Aorta (tissue), 5 donors: ENCODE data around the gene KCNK3. TPM values are rescaled to one million over a fixed set of nuclear protein-coding genes. Genes with fewer than 3 reads are reported as not detected.
"Not testable (repeated sequence)": the region's sequence is repeated elsewhere in the genome, so short reads cannot be mapped to it uniquely, and the experiment has no call there.

Source experiments
- ATAC-seq: fragments of 200-7000 bp; cut with Tn5 transposase; one replicate; pipeline ENCODE4 v1.9.1; 2022; ENCODE audit warnings: moderate library complexity; ENCODE audit not compliant: low FRiP score
- DNase-seq, 2 donors: peaks; one replicate each; pipeline ENCODE4 v3.0.0-alpha.2; 2020
- H3K27ac ChIP-seq, 2 donors: one replicate each; pipeline ENCODE4 v1.5.1; 2013; ENCODE audit warnings: low read length in 2 of 2, mild to moderate bottlenecking in 2 of 2, moderate library complexity in 2 of 2, control low read depth in 1 of 2, inconsistent platforms in 1 of 2, low read depth in 1 of 2
- H3K27me3 ChIP-seq, 2 donors: one replicate each; pipeline ENCODE4 v1.6.1; 2013; ENCODE audit warnings: control low read depth in 1 of 2, low read length in 1 of 2, mild to moderate bottlenecking in 1 of 2, moderate library complexity in 1 of 2; ENCODE audit not compliant: insufficient read depth in 2 of 2, control insufficient read depth in 1 of 2
- H3K36me3 ChIP-seq, 2 donors: one replicate each; pipeline ENCODE4 v1.6.1; 2013; ENCODE audit warnings: control low read depth in 1 of 2, low read length in 1 of 2, mild to moderate bottlenecking in 1 of 2; ENCODE audit not compliant: insufficient read depth in 2 of 2, control insufficient read depth in 1 of 2
- H3K4me1 ChIP-seq, 2 donors: one replicate each; pipeline ENCODE4 v1.6.1; 2013; ENCODE audit warnings: low read length in 2 of 2, control low read depth in 1 of 2, mild to moderate bottlenecking in 1 of 2, moderate library complexity in 1 of 2; ENCODE audit not compliant: insufficient read depth in 2 of 2, control insufficient read depth in 1 of 2
- H3K4me3 ChIP-seq, 2 donors: one replicate each; pipeline ENCODE4 v1.5.1; 2013; ENCODE audit warnings: low read length in 2 of 2, control low read depth in 1 of 2, mild to moderate bottlenecking in 1 of 2
- H3K9me3 ChIP-seq: one replicate; pipeline ENCODE4 v1.6.1; 2013; ENCODE audit warnings: mild to moderate bottlenecking, low read length; ENCODE audit not compliant: control insufficient read depth
- WGBS, 2 donors: extraction: QIAGEN DNeasy Blood & Tissue Kit; methylation state at CpG; one replicate each; pipeline ENCODE4 v1.1.7; 2013; 5-methylcytosine and 5-hydroxymethylcytosine counted together
- intact Hi-C, 2 donors: fragments of 100-400 bp; cut with DNase I; formaldehyde crosslinking; loops; one replicate each; pipeline versions ENCODE4 v1.14.2 to v1.15.0; 2022
- polyA plus RNA-seq, 2 donors: library from polyadenylated mRNA; stranded (reverse); fragments of 200-250 nt; gene quantifications; one replicate each; pipeline ENCODE4 v1.2.3, GENCODE V29; 2013
- total RNA-seq, 2 donors: library from RNA; stranded (reverse); fragmentation: NEBNext Ultra II Directional; extraction: Animal tissue kit (Norgen Biotek cat#: 25700); gene quantifications; one replicate each; pipeline ENCODE4 v1.2.1, GENCODE V29; 2021
- donor health status: healthy with polysubstance abuse.
- donor health status: Bipolar disorder and iron deficiency.
- donor health status: DM: no; HTN: no; CAD: no.
- donor health status: DM: no; HTN: no; CAD: no.
- donor health status: DM: yes; HTN: yes; CAD: no.

The KCNK3 gene
- total and polyA plus RNA-seq, 4 donors: 0.63 to 14.7 (median 7.6) TPM

GRCh38 chr2:26657265-26657664, 35.3 kb upstream of the KCNK3 start:
- WGBS, 2 donors: 72 to 83% methylated on average over 4 of the region's 4 CpGs
- Histone ChIP-seq H3K4me3 (no peak overlapping the region), H3K4me1 (no peaks in the 10 kb centered on the region), H3K27me3 (no peaks in the 10 kb centered on the region), H3K9me3 (no peaks in the 10 kb centered on the region), H3K27ac (no peak overlapping the region), H3K36me3 (no peaks in the 10 kb centered on the region)
- DNase-seq (no peak), ATAC-seq (no peak)
- intact Hi-C loops: no loop called here

DNA sequence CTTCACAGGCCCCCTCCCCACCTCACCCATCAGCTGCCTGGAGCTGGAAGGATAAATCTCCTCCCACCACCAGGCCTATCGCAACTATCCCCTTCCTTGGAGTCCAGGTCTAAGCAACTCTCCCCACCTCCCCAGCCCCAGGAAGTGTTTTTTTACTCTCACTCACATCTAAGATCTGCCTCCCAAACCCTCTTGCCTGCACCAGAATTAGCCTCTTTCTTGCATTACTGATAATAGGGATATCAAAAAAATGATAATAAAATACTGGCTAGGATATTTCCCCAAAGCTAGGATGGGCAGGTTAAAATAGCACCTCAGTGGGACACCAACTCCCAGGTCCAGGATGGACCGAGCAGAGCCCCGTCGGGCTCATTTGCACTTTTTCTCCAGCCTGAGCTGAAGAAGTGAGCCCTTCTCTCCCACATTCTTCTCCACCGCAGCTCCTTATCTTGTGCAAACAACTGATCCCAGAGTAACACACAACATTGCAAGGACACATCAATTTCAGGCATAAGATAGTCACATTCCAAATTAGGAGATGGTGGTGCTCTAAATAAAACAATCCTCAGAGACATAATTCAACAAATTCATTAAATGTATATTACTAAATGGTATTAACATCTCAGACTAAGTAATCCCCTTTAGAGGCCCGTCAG, 33.7 kb upstream of the KCNK3 start:
- ATAC-seq (no peak), DNase-seq (no peak)
- Histone ChIP-seq H3K4me1 (no peaks in the 10 kb centered on the region), H3K36me3 (no peaks in the 10 kb centered on the region), H3K27ac (no peak overlapping the region), H3K4me3 (no peak overlapping the region), H3K27me3 (no peaks in the 10 kb centered on the region), H3K9me3 (no peaks in the 10 kb centered on the region)
- intact Hi-C loops: no loop called here
- WGBS, 2 donors: 78 to 80% methylated on average over 6 of the region's 6 CpGs

DNA sequence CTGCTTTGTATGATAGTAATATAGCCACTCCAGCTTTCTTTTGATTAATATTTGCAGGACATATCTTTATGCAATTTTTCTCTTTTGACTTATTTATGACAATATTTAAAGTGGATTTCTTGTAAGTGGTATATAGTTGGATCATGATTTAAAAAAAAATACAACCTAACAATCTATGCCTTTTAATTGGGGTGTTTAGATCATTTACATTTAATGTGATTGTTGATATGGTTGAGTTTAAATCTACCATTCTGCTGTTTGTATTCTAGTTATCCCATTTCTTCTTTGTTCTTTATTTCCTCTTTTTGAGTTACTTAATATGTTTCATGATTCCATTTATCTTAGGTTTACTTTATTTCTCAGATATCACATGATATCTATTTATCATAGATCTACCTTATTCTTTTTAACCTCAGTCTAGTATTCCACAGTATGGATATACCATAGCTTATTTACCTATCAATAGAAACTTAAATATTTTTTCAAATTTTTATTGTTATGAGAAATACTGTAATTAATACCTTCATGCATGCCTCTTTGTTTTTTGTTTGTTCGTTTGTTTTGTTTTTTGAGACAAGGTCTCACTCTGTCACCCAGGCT, 32.1 kb upstream of the KCNK3 start:
- H3K27me3 ChIP-seq: no peaks in the 10 kb centered on the region
- H3K27ac ChIP-seq: no peak overlapping the region
- DNase-seq: no peak
- H3K9me3 ChIP-seq: no peaks in the 10 kb centered on the region
- WGBS, 2 donors: 86 to 91% methylated on average over 1 of the region's 1 CpG
- H3K36me3 ChIP-seq: no peaks in the 10 kb centered on the region
- no peaks in the 10 kb centered on the region for H3K4me1 ChIP-seq
- no peak for ATAC-seq
- H3K4me3 ChIP-seq: no peak overlapping the region
- intact Hi-C loops: no loop called here

- DNase-seq, H3K9me3 ChIP-seq, H3K36me3 ChIP-seq, ATAC-seq, H3K4me1 ChIP-seq, H3K27me3 ChIP-seq, H3K4me3 ChIP-seq, H3K27ac ChIP-seq, intact Hi-C loops: not testable (repeated sequence)
- 85 to 91% methylated on average over 20 to 21 of the region's 21 CpGs for WGBS, 2 donors
Observed at GRCh38 chr2:26665296-26665695, 27.2 kb upstream of the KCNK3 start.

DNA sequence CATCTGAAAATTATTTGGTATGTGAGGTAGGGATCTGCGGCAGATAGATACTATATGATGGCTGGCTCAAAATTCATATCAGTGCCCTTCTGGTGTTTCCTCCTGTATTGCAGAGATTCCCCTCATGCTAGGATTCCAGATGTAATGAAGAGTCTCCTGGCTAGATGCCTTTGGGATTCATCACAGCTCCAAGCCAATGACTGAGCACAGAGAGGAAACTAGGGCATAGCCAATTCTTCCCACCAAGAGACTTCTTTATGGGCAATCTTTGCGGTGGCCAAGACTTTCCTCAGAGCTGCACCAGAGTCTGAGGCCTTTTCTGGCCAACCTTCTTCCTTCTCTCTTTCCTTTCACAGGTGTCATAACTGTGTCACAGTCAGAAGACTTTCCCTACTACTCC, 25.9 kb upstream of the KCNK3 start:
- WGBS, 2 donors: 47 to 74% methylated on average over 2 of the region's 2 CpGs

DNA sequence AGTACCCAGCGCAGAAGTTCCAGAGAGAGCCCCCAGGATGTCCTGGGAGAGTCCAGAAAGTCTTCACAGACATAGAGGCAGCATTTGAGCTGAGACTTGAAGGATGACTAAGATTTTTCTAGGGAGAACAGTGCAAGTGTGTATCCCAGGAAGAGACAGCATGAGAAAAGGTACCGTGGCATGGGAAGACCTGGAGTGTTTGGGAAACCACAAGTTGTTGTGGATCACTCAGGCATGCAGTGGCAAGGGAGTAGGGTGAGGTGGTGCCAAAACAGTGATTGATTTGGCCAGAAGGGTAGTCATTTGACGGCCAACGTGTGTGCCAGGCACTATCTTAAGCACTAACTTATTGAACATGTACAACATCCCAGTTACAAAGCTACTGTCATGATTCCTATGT, 24.5 kb upstream of the KCNK3 start:
- 90 to 95% methylated on average over 4 of the region's 4 CpGs for WGBS, 2 donors
- Histone ChIP-seq H3K9me3 (no peaks in the 10 kb centered on the region), H3K27ac (no peak overlapping the region), H3K36me3 (no peaks in the 10 kb centered on the region), H3K4me3 (no peak overlapping the region), H3K27me3 (no peaks in the 10 kb centered on the region), H3K4me1 (no peaks in the 10 kb centered on the region)
- intact Hi-C loops: no loop called here
- ATAC-seq (no peak), DNase-seq (no peak)

More for the DNA sequence above, 25.9 kb upstream of the KCNK3 start:
- intact Hi-C loops: no loop called here
- DNase-seq: no peak
- H3K36me3 ChIP-seq: no peaks in the 10 kb centered on the region
- no peaks in the 10 kb centered on the region for H3K4me1 ChIP-seq
- ATAC-seq: no peak
- no peaks in the 10 kb centered on the region for H3K27me3 ChIP-seq
- no peak overlapping the region for H3K4me3 ChIP-seq
- H3K27ac ChIP-seq: no peak overlapping the region
- no peaks in the 10 kb centered on the region for H3K9me3 ChIP-seq

GRCh38 chr2:26668856-26669750, 23.4 kb upstream of the KCNK3 start:
- intact Hi-C loops: no loop called here
- no peak overlapping the region for H3K27ac ChIP-seq
- ATAC-seq (no peak), DNase-seq (no peak)
- no peaks in the 10 kb centered on the region for H3K27me3 ChIP-seq
- WGBS, 2 donors: 81 to 85% methylated on average over 8 of the region's 8 CpGs
- H3K4me1 ChIP-seq: no peaks in the 10 kb centered on the region
- no peak overlapping the region for H3K4me3 ChIP-seq
- H3K36me3 ChIP-seq: no peaks in the 10 kb centered on the region
- no peaks in the 10 kb centered on the region for H3K9me3 ChIP-seq

- Histone ChIP-seq H3K4me1 (no peaks in the 10 kb centered on the region), H3K9me3 (no peaks in the 10 kb centered on the region), H3K4me3 (no peak overlapping the region), H3K27ac (no peak overlapping the region), H3K36me3 (no peaks in the 10 kb centered on the region), H3K27me3 (no peaks in the 10 kb centered on the region)
- 55 to 65% methylated on average over 3 of the region's 3 CpGs for WGBS, 2 donors
- intact Hi-C loops: no loop called here
- ATAC-seq (no peak), DNase-seq (no peak)
Observed at GRCh38 chr2:26670171-26670570, 22.4 kb upstream of the KCNK3 start.
